ENCODE measurements around the gene ATP6V0A4.

ATP6V0A4 gene

DNA sequence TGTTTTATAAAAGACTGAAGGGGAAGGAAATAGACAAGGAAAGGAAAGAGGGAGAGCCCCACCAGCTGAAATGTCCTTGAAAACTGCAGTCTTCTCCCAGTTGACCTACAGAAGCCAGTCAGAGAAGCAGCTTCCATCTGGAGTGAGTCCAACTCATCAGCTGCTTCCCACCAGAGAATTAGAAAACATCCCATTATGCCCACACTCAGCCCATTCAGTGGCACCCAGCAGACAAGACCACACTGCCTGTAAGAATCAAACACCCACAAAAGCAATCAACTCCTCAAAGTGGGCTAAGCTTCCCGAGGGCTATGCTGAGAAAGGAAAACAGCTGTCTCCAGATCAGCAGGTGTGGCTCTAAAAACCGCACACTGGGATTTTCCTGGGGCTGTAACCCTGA lies 29.8 kb downstream of the ATP6V0A4 start:
- peaks cover 3% of the 10 kb centered on the region for H3K4me1 ChIP-seq (ENCODE audit: control insufficient read depth, insufficient read depth, low read length)
- no peaks in the 10 kb centered on the region for H3K36me3 ChIP-seq (ENCODE audit: control insufficient read depth, insufficient read depth, low read length)
- no peak overlapping the region for H3K4me3 ChIP-seq (ENCODE audit: low read depth, low read length)
- peaks cover 4% of the 10 kb centered on the region for H3K27me3 ChIP-seq (ENCODE audit: control insufficient read depth, insufficient read depth, low read length)
- H3K9me3 ChIP-seq (ENCODE audit: control insufficient read depth, insufficient read depth, low read length) = no peaks in the 10 kb centered on the region
- H3K9ac ChIP-seq (ENCODE audit: low read depth, low read length) = no peak overlapping the region

- Histone ChIP-seq H3K9me3 (ENCODE audit: control insufficient read depth, insufficient read depth, low read length) (no peaks in the 10 kb centered on the region), H3K4me3 (ENCODE audit: low read depth, low read length) (no peak overlapping the region), H3K9ac (ENCODE audit: low read depth, low read length) (no peak overlapping the region), H3K36me3 (ENCODE audit: control insufficient read depth, insufficient read depth, low read length) (no peaks in the 10 kb centered on the region), H3K27me3 (ENCODE audit: control insufficient read depth, insufficient read depth, low read length) (no peaks in the 10 kb centered on the region), H3K4me1 (ENCODE audit: control insufficient read depth, insufficient read depth, low read length) (peaks cover 13% of the 10 kb centered on the region)
These were observed 41.3 kb downstream of the ATP6V0A4 start for GRCh38 chr7:138756591-138757242.

DNA sequence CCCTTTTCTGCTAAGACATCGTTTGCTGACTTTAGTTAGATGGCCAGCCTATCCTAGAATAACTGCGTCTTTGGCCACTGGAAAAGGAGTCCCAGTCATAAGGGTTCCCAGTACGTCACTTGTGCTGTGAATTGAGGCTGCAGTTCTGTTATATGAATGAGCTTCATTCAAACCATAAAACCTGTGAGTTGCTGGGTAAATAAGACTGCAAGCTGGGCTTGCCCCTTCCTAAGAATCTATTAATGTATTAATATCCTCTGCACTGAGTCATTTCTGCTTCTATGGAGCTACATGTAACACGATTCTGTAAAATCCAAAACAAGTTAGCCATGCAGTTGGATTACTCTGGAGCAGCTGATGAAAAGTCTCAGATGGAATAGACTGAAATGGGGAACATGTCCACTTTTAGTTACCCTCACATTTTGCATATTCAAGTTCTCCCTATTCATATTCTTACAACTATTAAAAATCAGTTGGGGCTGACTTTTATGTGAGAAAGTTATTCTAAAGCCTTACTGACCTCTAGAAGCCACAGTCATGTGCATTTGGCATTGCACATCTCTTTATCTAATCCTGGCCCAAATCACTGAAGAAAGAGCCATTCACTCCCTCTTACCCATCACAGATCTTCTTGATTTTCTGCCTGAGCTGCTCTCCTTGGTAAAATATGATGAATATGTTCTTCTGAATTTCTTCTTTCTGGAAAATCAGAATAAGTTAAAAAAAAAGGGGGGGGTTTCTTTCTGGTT lies 42.0 kb downstream of the ATP6V0A4 start:
- Histone ChIP-seq H3K4me1 (ENCODE audit: control insufficient read depth, insufficient read depth, low read length) (peaks cover 13% of the 10 kb centered on the region), H3K9ac (ENCODE audit: low read depth, low read length) (no peak overlapping the region), H3K9me3 (ENCODE audit: control insufficient read depth, insufficient read depth, low read length) (no peaks in the 10 kb centered on the region), H3K4me3 (ENCODE audit: low read depth, low read length) (no peak overlapping the region), H3K27me3 (ENCODE audit: control insufficient read depth, insufficient read depth, low read length) (no peaks in the 10 kb centered on the region), H3K36me3 (ENCODE audit: control insufficient read depth, insufficient read depth, low read length) (no peaks in the 10 kb centered on the region)

GRCh38 chr7:138755331-138755747 lies 42.7 kb downstream of the ATP6V0A4 start:
- peaks cover 13% of the 10 kb centered on the region for H3K4me1 ChIP-seq (ENCODE audit: control insufficient read depth, insufficient read depth, low read length)
- no peaks in the 10 kb centered on the region for H3K27me3 ChIP-seq (ENCODE audit: control insufficient read depth, insufficient read depth, low read length)
- H3K9me3 ChIP-seq (ENCODE audit: control insufficient read depth, insufficient read depth, low read length) = no peaks in the 10 kb centered on the region
- no peak overlapping the region for H3K9ac ChIP-seq (ENCODE audit: low read depth, low read length)
- H3K4me3 ChIP-seq (ENCODE audit: low read depth, low read length) = no peak overlapping the region
- H3K36me3 ChIP-seq (ENCODE audit: control insufficient read depth, insufficient read depth, low read length) = no peaks in the 10 kb centered on the region

- H3K36me3 ChIP-seq (ENCODE audit: control insufficient read depth, insufficient read depth, low read length) = no peaks in the 10 kb centered on the region
- no peaks in the 10 kb centered on the region for H3K9me3 ChIP-seq (ENCODE audit: control insufficient read depth, insufficient read depth, low read length)
- H3K9ac ChIP-seq (ENCODE audit: low read depth, low read length) = no peak overlapping the region
- no peak overlapping the region for H3K4me3 ChIP-seq (ENCODE audit: low read depth, low read length)
- H3K27me3 ChIP-seq (ENCODE audit: control insufficient read depth, insufficient read depth, low read length) = no peaks in the 10 kb centered on the region
- peaks cover 13% of the 10 kb centered on the region for H3K4me1 ChIP-seq (ENCODE audit: control insufficient read depth, insufficient read depth, low read length)
These were observed 44.4 kb downstream of the ATP6V0A4 start for GRCh38 chr7:138753610-138754009.

GRCh38 chr7:138753150-138753518 lies 44.9 kb downstream of the ATP6V0A4 start:
- Histone ChIP-seq H3K4me1 (ENCODE audit: control insufficient read depth, insufficient read depth, low read length) (peaks cover 13% of the 10 kb centered on the region), H3K27me3 (ENCODE audit: control insufficient read depth, insufficient read depth, low read length) (no peaks in the 10 kb centered on the region), H3K9me3 (ENCODE audit: control insufficient read depth, insufficient read depth, low read length) (no peaks in the 10 kb centered on the region), H3K4me3 (ENCODE audit: low read depth, low read length) (no peak overlapping the region), H3K9ac (ENCODE audit: low read depth, low read length) (no peak overlapping the region), H3K36me3 (ENCODE audit: control insufficient read depth, insufficient read depth, low read length) (no peaks in the 10 kb centered on the region)

GRCh38 chr7:138752518-138753149 lies 45.4 kb downstream of the ATP6V0A4 start:
- Histone ChIP-seq H3K9me3 (ENCODE audit: control insufficient read depth, insufficient read depth, low read length) (no peaks in the 10 kb centered on the region), H3K9ac (ENCODE audit: low read depth, low read length) (no peak overlapping the region), H3K27me3 (ENCODE audit: control insufficient read depth, insufficient read depth, low read length) (no peaks in the 10 kb centered on the region), H3K4me1 (ENCODE audit: control insufficient read depth, insufficient read depth, low read length) (peaks cover 13% of the 10 kb centered on the region), H3K4me3 (ENCODE audit: low read depth, low read length) (no peak overlapping the region), H3K36me3 (ENCODE audit: control insufficient read depth, insufficient read depth, low read length) (no peaks in the 10 kb centered on the region)

DNA sequence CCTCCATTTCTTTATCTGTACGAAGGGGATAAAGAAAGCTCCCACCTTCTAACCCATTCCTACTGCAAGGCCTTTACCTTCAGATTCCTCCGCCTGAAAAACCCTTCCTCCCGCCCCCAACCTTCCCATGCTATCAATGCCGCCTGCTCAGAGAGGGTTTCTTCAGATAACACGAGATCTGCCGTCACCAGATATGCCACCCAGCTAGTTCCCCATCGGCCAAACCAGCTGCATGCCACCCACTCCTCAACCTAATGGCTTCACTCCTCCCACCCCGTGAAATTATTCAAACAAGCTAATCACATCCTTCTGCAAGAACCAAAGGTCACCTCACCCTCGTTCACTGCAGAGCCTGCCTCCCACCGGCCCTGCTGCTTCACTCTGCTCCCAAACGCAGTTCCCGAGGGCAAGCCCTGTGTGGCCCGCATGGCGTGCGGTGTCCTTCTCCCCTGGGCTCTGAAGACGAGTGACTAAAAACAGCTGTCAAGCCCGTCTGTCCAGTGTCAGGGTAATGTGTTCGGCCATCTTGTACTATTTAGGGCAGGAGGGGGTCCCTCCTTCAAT lies 47.0 kb downstream of the ATP6V0A4 start:
- Histone ChIP-seq H3K36me3 (ENCODE audit: control insufficient read depth, insufficient read depth, low read length) (no peaks in the 10 kb centered on the region), H3K27me3 (ENCODE audit: control insufficient read depth, insufficient read depth, low read length) (no peaks in the 10 kb centered on the region), H3K4me3 (ENCODE audit: low read depth, low read length) (no peak overlapping the region), H3K9ac (ENCODE audit: low read depth, low read length) (no peak overlapping the region), H3K9me3 (ENCODE audit: control insufficient read depth, insufficient read depth, low read length) (no peaks in the 10 kb centered on the region), H3K4me1 (ENCODE audit: control insufficient read depth, insufficient read depth, low read length) (peaks cover 13% of the 10 kb centered on the region)

GRCh38 chr7:138750473-138750872 lies 47.5 kb downstream of the ATP6V0A4 start:
- Histone ChIP-seq H3K36me3 (ENCODE audit: control insufficient read depth, insufficient read depth, low read length) (no peaks in the 10 kb centered on the region), H3K4me3 (ENCODE audit: low read depth, low read length) (no peak overlapping the region), H3K9me3 (ENCODE audit: control insufficient read depth, insufficient read depth, low read length) (no peaks in the 10 kb centered on the region), H3K4me1 (ENCODE audit: control insufficient read depth, insufficient read depth, low read length) (peaks cover 10% of the 10 kb centered on the region), H3K9ac (ENCODE audit: low read depth, low read length) (no peak overlapping the region), H3K27me3 (ENCODE audit: control insufficient read depth, insufficient read depth, low read length) (no peaks in the 10 kb centered on the region)

DNA sequence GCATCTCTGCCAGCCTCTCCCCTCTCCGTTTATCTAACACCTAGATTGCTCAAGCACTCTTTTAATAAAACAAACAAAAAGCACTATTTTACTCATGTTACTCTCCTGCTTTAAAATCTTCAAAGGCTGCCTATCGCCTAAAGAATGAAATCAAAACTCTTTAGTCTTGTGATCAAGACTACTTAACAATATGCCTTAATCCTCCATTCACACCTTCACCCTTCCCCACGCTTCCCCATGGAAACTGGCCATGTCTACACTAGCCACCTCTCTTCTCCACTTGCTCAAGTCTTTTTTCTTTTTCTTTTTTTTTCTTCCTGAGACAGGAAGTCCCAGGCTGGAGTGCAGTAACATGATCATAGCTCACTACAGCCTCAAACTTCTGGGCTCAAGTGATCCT lies 48.0 kb downstream of the ATP6V0A4 start:
- no peak overlapping the region for H3K9ac ChIP-seq (ENCODE audit: low read depth, low read length)
- no peaks in the 10 kb centered on the region for H3K9me3 ChIP-seq (ENCODE audit: control insufficient read depth, insufficient read depth, low read length)
- H3K4me3 ChIP-seq (ENCODE audit: low read depth, low read length) = no peak overlapping the region
- no peaks in the 10 kb centered on the region for H3K27me3 ChIP-seq (ENCODE audit: control insufficient read depth, insufficient read depth, low read length)
- peaks cover 6% of the 10 kb centered on the region for H3K4me1 ChIP-seq (ENCODE audit: control insufficient read depth, insufficient read depth, low read length)
- H3K36me3 ChIP-seq (ENCODE audit: control insufficient read depth, insufficient read depth, low read length) = no peaks in the 10 kb centered on the region

DNA sequence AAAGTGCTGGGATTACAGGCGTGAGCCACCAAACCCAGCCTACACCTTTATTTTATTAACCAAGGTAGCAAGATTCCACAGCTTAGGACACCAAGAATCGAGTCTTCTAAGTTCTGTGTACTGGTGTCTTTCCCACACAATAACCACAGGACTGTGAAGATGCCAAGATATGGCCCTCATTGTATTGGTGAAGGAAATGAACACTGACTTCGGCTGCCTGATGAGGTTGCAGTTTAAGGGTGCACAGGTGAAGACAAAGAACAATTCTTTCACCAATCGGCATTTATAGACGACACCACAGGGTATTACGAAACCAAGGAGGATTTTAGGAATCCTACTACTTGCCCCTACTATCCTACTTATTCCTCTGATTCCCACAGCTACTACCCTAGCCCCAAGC lies 49.3 kb downstream of the ATP6V0A4 start:
- H3K27me3 ChIP-seq (ENCODE audit: control insufficient read depth, insufficient read depth, low read length) = no peaks in the 10 kb centered on the region
- H3K36me3 ChIP-seq (ENCODE audit: control insufficient read depth, insufficient read depth, low read length) = no peaks in the 10 kb centered on the region
- no peaks in the 10 kb centered on the region for H3K9me3 ChIP-seq (ENCODE audit: control insufficient read depth, insufficient read depth, low read length)

More for the DNA sequence above, 49.3 kb downstream of the ATP6V0A4 start:
- Histone ChIP-seq H3K4me3 (ENCODE audit: low read depth, low read length) (no peak overlapping the region), H3K9ac (ENCODE audit: low read depth, low read length) (no peak overlapping the region), H3K4me1 (ENCODE audit: control insufficient read depth, insufficient read depth, low read length) (peaks cover 6% of the 10 kb centered on the region)
